Stimulated activated CD4-positive, alpha-beta T cell treated with anti-CD3 and anti-CD28 coated beads, Interleukin-15, amount 100 ng/mL, for 1 hour (primary cell): ENCODE results near the gene CELSR2.
"Not testable (repeated sequence)": the region's sequence is repeated elsewhere in the genome, so short reads cannot be mapped to it uniquely, and the experiment has no call there.

Experiments
- DNase-seq, 2 donors: peaks; one replicate each; pipeline ENCODE4 v3.0.0-alpha.2; 2020; ENCODE audit warnings: low read depth in 1 of 2, low spot score in 1 of 2

CELSR2 gene, protein sequence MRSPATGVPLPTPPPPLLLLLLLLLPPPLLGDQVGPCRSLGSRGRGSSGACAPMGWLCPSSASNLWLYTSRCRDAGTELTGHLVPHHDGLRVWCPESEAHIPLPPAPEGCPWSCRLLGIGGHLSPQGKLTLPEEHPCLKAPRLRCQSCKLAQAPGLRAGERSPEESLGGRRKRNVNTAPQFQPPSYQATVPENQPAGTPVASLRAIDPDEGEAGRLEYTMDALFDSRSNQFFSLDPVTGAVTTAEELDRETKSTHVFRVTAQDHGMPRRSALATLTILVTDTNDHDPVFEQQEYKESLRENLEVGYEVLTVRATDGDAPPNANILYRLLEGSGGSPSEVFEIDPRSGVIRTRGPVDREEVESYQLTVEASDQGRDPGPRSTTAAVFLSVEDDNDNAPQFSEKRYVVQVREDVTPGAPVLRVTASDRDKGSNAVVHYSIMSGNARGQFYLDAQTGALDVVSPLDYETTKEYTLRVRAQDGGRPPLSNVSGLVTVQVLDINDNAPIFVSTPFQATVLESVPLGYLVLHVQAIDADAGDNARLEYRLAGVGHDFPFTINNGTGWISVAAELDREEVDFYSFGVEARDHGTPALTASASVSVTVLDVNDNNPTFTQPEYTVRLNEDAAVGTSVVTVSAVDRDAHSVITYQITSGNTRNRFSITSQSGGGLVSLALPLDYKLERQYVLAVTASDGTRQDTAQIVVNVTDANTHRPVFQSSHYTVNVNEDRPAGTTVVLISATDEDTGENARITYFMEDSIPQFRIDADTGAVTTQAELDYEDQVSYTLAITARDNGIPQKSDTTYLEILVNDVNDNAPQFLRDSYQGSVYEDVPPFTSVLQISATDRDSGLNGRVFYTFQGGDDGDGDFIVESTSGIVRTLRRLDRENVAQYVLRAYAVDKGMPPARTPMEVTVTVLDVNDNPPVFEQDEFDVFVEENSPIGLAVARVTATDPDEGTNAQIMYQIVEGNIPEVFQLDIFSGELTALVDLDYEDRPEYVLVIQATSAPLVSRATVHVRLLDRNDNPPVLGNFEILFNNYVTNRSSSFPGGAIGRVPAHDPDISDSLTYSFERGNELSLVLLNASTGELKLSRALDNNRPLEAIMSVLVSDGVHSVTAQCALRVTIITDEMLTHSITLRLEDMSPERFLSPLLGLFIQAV (N-terminal part only)

DNA sequence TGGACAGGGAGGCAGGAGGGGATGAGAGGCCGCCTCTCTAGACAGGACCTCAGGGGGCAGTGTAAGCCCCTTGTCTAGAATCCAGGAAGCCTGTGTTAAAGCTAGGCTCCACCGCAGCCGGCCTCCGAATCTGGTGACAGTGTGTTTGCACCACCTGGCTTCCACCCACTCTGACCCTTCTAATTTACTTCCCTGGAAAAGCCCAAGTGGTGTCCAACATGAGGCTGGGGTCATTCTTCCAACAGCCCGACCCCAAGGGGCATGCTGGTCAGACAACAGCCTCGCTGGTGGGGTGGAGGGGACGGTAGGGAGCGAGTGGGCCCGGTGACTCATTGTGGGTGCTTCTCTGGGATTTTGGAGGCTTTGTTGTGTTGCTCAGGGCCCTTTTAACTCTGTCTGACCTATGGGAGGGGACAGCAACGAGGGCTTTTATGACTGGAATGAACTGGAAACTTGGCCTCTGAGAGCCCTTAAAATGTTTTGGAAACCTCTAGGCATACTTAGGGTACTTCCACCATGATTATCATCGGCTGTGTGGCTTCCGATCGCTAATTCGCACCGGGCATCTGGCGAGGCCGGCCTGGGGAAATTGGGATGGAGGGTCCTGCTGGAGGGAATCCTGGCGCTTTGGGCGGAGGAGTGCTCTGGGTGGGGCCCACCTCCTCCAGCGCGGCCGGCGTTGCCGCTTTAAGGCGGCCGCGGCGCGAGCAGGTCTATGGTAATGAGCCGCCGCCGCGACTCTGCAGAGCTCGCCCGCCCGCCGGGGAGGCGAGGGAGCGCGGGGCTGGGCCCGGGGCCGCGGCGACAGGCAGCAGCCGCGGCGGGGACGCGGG is at the start of gene CELSR2:
Gene CELSR2 (plus strand): TSS at position 743 of the 833 bp plus-strand sequence. CDS start 541 bp downstream, outside the sequence.
- DNase-seq: peak; percentile 23 to 43

DNA sequence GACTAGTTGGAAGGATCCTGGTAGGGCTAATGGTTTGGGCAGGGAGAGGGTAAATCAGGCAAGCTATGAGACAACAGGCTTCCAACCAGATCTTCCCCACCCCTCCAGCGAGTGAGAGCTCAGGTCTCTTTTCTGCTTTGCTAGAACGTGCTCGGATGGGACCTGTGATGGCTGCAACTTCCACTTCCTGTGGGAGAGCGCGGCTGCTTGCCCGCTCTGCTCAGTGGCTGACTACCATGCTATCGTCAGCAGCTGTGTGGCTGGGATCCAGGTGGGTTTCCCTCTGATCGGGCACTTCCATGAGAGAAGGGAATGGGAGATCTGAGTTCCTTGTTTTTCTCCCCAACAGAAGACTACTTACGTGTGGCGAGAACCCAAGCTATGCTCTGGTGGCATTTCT is 49.6 kb upstream of the CELSR2 start:
- DNase-seq: no peak

GRCh38 chr1:109201123-109201703 is 48.1 kb upstream of the CELSR2 start:
- DNase-seq: peak in 1 of 2 donors; percentile 34

- DNase-seq: no peak
These were observed 44.9 kb upstream of the CELSR2 start for GRCh38 chr1:109204484-109204883.

GRCh38 chr1:109206339-109206738 is 43.0 kb upstream of the CELSR2 start:
- DNase-seq: no peak

GRCh38 chr1:109207467-109208103 is 41.8 kb upstream of the CELSR2 start:
- no peak for DNase-seq

DNA sequence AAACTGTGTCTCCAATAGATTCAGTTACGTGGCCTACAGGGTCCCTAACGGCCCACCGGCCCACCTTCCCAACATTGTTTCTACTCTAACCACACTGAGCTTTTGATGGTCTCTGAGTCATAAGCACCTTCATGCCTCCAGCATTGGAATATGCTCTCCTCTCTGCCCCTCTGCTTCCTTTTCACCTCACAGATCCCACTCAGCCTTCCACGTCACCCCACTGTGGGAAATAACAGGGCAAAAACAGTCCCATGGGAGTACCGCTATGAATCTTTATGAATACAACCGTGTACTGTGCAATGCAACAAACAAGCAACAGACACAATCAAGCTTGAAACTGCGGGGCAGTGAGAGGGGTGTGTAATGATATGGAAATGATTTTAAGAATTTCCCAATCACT is 40.9 kb upstream of the CELSR2 start:
- DNase-seq: no peak

DNA sequence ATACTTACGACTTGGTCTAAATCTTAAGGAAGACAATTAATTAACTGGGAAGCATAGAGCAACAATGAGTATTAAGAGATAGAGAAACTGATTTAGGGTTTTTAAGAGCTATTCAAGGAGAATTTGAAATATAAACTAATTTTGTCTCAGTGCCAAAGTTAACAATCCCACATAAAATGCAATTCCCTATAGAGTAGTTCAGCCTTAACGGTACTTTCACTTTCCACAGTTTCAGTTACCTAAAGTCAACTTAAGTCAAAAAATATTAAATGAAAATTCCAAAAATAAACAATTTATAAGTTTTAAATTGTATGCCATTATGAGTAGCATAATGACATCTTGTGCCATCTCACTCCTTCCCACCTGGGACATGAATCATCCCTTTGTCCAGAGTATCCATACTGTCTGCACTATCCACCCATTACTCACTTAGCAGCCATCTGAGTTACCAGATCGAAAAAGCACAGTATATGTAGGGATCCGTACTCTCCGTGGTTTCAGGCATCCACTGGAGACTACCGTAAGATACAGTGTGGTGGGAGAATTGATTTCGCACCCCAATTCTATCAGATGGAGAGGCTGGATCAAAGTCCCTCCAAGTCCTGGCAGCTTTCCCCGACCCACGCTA is 40.4 kb upstream of the CELSR2 start:
- DNase-seq: no peak

- no peak for DNase-seq
These were observed 39.3 kb upstream of the CELSR2 start for GRCh38 chr1:109210058-109210457.

DNA sequence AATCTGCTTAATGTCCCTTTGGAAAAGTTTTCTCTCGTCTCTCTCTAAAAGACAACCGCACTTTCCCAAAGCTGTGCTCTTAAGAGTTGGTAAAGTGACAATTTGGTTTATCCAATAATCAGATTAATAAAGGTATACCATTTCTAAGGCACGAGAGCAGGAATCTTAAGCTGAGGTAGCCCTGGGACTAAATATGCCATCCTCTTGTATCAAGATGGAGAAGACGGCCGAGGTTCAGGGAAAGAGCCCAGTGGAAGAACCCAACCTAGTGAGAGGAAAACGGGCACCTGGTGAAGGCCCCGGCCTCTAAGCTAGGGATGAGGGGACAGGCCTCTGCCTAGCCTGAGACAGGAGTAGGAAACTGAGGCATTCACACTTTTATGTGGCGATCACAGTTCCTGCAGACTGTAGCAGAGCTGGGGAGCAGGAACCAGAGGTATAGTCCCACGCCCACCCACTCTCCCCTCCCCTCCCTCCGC is 36.0 kb upstream of the CELSR2 start:
- DNase-seq: no peak

GRCh38 chr1:109213824-109214693 is 35.3 kb upstream of the CELSR2 start, which contains the start of gene SARS1:
Gene SARS1 (plus strand): TSS chr1:109213918. CDS start chr1:109213993, 75 bp downstream.
- DNase-seq: peak; percentile 83 to 85

DNA sequence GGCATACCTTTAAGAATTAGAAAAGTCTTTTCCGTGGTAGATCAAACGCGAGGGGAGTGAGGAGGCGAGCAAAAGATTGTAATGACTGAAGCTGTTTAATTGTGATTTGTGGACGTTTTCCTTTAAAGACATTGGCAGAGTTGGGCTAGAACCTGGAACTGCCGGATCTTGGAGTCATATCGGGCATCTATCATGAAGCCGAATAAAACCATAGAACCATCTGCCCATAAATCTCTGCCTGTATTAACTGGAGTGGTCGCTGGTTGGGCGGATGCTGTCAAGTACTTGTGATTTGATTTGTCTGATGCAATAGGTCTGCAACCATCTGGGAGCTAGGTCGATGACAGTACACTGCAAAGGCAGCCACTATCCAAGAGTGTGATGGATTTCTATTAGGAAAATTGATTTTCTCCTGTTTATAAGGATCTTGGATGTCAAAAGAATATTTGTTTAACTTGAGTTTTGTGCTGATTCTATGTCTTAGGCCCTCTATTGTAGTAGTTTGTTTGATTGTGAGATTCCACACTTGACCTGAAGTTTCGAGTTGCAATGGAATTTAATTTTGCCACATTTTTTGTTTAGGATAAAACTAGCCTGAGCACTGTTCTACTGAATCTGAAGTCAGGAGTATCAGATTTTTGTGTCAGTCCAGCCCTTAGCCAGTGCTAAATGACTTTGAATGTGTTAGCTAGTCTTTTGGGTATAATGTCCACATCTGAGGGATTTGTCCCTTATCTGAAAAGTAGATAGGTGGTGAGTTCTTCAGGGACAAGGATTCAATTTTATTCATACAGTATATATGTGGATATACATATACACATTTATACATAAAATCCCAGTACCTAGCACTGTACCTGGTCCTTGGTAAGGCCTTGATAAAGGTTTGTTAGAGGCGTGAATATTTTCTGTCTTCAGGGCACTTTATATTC is 34.4 kb upstream of the CELSR2 start:
- no peak for DNase-seq

DNA sequence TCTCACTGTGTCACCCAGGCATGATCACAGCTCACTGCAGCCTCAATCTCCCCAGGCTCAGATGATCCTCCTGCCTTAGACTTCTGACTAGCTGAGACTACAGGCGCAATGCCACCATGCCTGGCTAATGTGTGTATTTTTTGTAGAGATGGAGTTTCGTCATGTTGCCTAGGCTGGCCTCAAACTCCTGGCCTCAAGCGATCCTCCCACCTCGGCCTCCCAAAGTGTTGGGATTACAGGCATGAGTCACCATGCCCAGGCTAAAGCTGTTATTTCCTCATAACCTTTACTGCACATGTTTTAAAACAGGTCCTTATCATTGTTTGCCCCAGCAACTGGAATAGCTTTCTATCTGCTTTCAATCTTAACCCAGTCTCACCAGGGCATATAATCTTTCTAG is 32.7 kb upstream of the CELSR2 start:
- DNase-seq: no peak

DNA sequence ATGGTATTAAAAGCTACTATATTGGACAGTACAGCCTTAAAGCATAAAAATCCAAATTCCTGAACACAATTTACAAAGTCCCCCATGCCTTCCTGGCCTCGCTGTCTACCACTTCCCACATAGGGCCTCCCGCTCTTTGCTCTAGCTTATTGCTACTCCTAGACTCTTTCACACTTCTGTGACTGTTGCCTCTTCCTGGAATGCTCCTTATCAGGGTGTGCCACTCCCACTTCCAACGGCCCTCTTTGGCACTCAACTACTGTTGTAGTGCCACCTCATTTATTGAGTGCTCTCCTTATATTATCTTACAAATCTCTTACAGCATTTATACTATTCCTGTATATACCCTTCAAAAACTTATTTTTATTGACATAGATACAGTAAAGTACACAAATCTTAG is 30.8 kb upstream of the CELSR2 start:
- DNase-seq: no peak

GRCh38 chr1:109221201-109221600 is 28.1 kb upstream of the CELSR2 start:
- DNase-seq: not testable (repeated sequence)

DNA sequence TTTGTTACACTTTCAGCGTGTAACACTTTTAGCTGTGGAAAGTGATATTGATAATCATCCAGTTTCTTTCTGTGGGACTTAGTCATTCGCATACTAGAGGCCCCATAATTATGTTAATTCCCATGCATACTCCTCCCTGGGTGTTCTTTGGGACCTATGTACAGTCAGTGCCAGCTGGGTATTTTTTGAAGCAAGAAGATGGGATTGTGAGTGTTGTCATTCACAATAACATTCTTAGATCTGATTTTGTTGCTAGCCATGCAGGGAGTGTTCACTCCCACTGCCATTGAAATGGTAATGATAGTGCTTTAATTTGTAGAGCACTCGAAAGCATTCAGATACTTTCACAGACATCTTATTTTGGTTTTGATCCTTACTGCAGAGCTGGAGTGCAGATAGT is 24.0 kb upstream of the CELSR2 start:
- DNase-seq: no peak
